Stimulated activated CD8-positive, alpha-beta memory T cell treated with anti-CD3 and anti-CD28 coated beads, Interleukin-15, amount 100 ng/mL, for 48 hours (primary cell): ENCODE measurements around the gene CHST3.
"Not testable (repeated sequence)": the region's sequence is repeated elsewhere in the genome, so short reads cannot be mapped to it uniquely, and the experiment has no call there.

ENCODE experiments used
- DNase-seq, 2 donors: peaks; one replicate each; pipeline ENCODE4 v3.0.0-alpha.2; 2020; ENCODE audit warnings: low read depth in 2 of 2

Gene CHST3

DNA sequence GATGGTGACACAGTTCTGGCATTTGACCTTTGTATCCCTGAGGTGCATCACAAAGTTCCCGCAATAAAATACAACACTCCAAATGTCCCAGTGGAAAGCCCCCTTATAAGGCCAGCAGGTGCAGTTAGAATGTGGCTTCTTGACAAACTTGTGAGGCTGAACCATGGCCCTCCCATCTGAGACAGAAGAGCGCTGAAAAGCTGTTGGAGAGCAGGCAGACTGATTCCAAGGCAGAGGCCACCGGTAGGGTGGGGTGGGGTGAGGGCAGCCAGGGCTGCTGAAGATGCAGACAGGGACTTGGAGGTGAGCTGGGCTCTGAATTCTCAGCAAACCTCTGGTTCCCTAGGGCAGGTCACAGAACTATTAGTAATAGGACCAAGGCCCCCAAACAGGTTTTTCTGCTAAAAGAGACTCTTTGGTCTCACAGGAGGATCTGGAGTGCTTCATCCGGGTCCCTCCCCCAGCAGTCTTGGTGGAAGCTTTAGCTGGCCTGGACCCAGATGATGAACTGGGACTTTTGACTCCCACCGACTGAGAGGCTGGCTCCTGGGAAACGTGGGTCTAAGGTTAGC, 15.6 kb upstream of the CHST3 start:
- no peak for DNase-seq

DNA sequence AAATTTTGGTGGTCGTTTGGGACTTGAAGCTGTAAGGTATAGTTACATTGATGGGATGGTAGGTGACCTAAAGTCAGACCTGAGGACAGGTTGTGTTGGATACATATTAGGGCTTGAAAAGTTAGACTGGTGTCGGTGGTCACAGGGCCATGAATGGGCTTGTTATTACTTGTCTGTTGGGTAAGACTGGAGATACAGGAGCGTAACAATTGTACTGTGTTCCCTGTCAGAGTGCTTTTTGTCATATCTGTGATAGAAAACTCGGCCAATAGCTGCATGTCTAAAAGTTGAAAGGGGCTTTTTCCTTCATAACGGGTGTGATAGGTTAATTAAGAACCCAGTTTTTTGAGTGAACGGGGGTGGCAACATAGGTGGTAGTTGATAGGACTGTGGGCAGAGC, 13.5 kb upstream of the CHST3 start:
- DNase-seq = no peak

DNA sequence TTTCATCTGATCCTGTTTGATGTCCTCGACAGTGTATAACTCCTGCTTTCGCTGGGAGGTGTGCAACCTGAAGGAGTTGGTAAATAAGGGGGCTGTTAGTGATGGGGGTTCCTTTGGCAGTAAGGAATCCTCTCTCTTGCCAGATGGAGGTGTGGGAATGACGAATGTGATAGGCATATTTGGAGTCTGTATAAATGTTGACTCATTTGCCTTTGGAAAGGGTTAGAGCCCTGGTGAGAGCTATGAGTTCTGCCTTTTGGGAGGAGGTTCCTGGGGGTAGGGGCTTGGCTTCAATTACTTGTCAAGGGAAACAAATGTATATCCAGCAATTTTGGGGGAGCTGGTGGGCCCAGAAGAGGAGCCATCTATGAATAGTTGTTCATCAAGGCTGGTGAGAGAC, 11.4 kb upstream of the CHST3 start:
- no peak for DNase-seq

DNA sequence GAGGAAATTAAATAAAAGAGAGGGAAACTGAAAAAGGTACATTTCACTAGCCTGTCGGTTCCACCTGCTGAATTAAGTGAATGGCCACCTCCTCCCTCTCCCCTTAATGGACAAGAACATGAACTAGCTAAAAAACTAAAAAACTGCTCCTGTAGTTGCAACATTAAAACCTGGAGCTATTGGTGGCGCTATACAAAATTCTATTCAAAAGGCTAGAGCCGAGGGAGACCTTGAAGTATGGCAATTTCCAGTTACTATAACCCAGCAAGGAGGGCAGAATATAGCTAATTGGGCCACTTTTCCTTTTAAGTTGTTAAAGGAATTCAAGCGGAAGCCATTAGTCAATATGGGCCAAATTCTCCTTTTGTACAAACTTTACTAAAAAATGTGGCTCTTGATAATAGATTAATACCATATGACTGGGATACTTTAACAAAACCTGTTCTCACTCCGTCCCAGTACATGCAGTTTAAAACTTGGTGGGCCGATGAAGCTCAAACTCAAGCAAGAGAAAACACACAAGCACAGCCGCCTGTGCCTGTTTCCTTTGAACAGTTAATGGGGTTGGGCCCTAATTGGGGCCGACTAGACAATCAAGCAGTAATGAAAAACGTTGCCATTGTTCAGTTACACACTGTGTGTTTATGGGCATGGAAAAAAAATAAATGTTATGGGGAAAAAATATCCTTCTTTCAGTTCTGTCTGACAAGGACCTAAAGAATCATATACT, 6.5 kb upstream of the CHST3 start:
- no peak for DNase-seq

DNA sequence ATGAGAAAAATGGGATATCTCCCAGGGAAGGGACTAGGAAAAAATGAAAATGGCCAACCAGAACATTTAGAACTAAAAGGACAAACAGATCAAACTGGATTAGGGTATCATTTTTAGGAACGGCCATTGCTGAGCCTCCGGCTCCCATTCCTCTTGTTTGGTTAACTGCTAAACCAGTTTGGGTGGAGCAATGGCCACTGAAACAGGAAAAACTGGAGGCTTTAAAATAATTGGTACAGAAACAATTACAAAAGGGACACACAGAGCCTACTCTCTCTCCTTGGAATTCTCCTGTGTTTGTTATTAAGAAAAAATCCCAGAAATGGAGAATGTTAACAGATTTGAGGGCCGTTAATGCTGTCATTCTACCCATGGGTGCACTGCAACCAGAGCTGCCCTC, 4.7 kb upstream of the CHST3 start:
- no peak for DNase-seq

DNA sequence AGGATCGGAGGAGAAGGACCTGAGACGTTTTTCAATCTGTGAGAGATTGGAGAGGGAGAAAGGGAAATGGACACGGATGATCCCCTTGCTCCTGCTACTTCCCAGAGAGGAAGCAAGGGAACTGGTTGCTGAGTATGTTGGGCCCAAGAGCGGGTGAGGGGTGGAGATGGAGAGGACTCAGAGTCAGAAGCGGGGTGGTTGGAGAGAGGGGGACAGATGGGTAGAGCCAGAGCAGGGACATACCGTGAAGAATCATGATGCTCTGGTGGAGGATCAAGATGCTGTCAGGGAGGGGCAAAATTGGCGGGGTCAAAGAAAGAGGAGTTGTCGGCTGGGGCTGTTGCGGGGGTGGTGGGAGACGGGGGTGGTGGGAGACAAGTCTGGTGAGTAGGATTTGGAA, 2.4 kb upstream of the CHST3 start:
- DNase-seq = no peak

DNA sequence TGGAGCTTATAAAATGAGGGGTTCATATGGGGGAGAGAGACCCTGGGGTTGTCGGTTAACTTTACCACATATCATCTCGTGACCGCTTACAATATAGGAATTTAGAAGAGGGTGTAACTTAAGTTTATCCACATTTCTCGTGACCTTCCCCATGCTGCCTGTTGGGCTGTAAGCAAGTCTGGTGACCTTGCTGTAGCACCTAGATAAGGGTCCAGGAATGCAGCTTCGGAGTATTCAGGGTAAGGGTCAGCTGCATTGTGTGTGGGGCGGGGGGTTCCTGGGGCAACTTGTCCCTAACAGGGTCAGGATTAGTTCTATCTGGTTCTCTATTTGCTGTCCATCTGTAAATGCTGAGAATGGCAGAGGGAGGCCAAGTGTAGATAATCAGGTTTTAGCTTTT, 1.3 kb upstream of the CHST3 start:
- no peak for DNase-seq

DNA sequence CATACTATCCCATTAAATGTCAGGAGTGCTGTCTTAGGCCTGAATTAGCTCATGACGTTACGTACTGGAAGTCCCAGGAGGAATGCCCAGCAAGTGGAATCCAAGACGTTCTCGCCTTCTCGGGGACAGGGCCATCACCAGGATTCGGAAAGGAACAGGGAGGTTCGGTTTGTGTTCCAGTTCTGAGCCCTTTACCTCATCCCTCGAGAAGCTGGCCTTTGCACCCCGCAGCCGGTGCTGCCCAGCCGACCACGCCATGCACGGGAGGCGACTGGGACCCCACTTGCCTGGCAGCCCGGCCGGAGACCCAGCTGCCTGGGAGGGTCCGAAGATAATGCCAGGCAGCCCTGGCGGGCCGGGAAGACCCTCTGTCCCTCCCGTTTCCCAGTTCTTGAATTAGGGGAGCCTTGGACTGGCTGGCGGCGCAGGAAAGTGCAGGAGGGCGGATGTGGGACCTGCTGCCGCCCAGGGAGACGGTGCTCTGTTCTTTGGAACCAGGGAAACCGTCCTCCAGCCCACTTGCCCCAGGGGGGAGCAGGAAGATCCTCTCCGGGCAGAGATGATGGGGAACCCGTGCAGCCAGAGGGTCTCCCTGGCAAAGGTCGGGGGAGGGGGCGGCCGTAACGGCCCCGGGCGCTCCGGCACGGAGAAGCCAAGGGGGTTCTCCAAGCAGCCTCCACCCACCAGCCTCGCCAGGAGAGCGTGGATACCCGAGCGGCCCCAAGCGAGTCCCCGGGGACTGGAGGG, 671 bp upstream of the CHST3 start:
- no peak for DNase-seq

DNA sequence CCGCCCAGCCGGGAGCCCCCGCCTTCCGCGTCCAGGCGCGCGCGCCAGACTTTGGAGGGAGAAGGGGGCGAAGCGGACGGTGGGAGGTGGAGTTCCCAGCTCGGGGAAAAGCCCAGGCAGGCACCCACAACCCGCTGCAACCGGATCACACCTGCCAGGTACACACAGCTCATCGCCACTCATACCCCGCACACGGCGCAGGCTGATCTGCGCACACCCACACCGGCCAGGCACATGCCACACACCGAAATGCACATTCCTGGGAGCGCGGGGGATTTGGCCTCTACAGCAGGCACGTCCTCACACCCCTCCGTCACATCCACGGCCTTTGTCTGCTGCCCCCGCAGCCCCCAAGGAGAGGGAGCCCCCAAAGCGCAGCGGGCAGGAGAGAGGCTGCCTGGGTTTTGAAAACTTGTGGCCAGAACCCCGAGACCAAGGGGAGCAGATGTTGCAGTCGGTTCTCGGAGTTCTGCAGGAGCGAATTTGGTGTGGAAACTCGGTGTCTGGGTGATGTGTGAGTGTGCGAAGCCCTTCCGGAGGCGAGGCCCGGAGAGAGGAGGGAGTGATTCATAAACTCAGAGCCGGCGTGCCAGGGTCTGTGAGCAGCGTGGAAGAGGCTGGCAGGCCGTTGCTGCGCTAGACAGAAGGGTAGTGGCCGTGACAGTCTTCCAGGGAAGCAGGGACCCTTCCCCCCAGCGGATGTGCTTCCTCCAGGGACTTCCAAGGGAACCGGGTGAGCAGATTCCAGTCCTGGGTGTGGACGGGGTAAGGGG, 734 bp downstream of the CHST3 start:
- DNase-seq = peak in 1 of 2 donors; percentile 32

DNA sequence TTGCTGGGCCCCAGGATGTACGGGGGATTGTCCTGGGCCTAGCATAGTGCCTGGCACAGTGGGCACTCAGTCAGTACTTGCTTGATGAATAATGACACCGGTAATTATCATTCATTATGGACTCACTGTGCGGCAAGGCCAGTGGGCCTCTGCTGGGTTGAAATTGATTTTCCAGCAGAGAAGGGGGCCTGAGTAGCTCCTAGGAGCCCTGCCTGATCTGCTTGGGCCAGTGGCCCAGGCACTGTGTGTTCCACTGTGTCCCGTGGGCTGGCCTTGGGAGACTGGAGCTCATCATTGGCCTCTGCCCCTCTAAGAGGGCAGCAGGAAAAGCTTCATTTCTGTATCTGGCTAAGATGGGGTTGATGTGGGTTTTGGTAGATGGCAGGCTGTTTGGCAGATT, 1.4 kb downstream of the CHST3 start:
- DNase-seq = no peak

DNA sequence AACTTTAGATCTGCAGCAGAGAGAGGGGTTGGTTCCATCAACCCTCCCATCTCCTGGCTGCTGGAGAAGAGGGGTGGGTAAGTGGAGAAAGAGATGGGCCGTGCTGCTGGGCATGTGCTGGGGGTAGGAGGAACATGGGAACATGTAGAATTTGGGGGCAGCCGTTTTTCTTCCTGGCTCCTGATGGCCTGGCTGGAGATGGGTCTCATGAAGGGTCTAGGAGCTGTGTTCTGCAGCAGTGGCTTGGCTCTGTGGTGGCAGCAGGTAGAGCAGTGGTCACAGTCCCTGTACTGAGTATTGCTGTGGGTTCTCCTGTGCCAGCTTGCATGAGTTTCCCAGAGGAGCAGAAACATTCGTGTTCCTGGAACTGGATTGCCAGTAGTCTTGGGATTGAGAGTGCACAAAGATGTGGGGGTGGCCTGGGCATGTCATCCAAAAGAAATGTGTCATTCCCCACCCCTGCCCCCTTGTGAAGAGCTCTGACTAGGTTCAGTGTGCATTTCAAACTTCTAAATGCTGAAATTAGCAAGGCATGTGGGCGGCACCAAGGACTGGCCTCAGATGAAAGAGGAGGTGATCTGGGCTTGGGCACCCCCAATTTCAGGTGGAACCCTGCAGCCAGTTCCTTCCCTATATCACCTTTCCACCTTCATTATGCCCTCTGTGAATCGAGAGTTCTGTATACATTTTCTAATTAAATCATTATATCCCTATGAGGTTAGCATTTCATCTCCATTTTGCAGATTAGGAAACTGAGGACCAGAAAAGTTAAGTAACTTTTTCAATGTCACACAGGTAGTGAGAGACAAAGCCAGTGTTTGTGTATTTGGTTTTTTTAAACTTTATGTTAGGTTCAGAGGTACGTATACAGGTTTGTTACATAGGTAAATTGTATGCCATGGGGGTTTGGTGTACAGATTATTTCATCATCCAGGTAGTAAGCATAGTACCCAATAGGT, 2.1 kb downstream of the CHST3 start:
- DNase-seq = no peak

DNA sequence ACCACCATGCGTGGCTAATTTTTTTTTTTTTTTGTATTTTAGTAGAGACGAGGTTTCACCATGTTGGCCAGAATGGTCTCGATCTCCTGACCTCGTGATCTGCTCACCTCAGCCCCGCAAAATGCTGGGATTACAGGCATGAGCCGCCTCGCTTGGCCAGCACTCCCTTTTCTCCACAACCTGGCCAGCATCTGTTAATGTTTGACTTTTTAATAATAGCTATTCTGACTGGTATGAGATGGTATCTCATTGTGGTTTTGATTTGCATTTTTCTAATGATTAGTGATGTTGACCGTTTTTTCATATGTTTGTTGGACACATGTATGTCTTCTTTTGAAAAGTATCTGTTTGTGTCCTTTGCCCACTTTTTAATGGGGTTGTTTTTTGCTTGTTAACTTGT, 3.8 kb downstream of the CHST3 start:
- not testable (repeated sequence) for DNase-seq

DNA sequence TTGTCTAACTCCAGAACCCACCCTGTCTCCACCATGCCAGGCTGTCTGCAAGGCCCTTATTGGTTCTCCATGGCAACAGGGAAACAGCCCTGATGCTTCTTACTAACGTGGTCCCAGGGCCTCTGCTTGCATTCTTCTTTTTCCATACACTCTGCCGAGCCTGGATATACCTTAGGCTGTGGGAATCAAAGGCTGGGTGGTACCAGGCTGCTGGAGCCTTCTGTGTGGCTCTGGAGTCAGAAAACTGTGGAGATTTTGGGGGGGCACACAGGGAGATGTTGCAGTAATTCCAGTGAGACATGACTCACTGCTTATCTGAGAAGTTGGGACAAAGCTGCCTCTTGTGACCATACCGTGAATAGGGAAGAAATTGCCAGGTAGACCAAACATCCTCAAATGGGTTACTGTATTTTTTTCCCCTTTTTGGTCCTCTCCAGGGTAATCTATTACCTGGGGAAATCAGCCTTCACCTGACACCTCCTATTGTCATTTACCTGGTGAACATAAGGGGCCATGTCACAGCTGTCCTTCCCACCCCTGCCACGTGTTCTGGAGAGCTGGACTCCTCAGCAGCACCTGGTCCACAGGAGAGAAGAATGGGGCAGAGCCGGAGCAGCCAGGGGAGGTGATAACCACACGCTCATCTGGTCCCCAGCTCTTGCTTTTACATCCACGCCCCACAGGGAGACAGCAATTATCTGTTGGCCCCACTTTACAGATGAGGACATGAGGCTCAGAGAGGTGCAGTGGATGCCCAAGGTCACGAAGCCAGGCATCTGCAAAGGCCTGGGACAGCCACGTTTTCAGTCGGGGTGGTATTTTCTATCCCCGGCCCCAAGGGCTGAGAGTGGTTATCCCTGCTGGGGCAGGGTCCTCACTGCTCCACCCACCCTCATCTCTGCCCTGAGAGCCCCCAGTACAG, 4.6 kb downstream of the CHST3 start:
- DNase-seq = no peak

DNA sequence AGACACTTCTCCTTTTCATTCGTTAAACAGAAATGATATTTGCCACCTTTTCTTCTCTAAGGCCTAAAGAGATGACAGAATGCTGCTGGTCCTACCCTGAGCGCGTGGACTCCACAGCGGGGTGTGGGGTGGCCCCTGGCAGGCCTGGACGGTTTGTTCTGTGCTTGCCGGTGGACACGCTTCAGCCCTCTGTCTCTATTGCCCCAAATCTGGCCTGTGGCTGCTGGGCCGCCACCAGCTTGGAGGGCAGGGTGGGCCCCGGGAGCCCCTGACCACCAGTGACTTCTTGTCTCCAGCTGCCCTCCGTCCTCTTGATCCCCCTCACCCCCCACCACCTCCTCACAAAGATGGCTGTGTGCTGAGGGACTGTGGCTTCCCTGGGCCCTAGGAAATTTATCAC, 5.7 kb downstream of the CHST3 start:
- no peak for DNase-seq

DNA sequence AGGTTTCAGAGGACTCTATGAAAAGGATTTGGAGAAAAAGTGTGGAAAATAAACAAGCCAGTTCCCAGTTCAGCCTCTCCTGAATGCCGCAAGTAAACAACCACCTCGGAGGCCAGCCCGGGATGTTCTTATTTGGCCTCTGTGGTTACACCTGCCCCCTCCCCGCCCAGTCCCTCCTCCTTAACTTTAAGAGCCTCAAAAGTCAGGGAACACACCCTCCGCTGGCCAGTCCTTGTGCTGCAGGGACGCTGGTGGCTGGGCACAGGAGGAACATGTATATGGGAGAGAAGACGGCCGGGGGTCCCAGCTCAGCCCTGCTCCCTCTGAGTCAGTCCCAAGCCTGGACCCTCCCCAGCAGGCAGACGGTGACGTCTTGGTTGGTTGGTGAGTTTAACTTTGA, 6.1 kb downstream of the CHST3 start:
- DNase-seq = no peak

DNA sequence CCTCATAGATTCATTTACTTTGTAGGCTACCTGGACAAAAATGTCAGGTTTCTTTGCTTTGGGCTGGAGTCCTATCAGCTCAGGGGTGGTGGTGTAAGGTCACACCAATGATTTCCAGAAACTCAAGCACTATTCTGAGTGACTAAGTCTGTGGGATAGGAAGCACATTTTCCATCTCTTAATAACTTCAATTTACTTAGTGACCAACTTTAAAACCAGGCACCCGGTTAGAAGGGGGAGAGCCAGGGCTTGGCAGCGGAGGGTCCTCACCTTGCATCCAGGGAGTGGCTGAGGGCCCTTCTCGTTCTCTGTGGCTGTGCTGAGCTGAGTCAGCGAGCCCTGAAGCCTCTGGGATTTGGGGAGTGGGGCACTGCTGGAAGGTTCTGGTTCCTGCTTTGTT, 6.7 kb downstream of the CHST3 start:
- DNase-seq = no peak

DNA sequence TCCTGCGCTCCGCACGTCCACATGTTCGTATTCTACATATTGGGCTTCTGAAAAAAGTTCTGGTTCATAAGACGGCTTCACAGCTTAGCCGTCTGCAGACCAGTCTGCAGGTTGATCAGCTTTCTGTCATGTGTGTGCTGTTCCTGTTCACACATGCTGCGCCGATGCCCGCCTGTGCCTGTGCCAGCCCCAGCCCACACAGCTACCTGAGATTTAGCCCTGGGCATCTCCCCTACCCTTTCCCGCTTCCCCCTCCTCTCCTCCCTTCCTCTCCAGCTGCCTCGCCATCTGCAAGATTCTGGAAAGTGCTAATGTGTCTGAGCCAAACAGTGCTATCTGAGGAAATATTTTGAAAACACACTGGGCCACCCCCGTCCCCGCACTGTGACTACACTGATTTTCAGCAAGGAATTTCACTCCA, 7.1 kb downstream of the CHST3 start:
- no peak for DNase-seq

DNA sequence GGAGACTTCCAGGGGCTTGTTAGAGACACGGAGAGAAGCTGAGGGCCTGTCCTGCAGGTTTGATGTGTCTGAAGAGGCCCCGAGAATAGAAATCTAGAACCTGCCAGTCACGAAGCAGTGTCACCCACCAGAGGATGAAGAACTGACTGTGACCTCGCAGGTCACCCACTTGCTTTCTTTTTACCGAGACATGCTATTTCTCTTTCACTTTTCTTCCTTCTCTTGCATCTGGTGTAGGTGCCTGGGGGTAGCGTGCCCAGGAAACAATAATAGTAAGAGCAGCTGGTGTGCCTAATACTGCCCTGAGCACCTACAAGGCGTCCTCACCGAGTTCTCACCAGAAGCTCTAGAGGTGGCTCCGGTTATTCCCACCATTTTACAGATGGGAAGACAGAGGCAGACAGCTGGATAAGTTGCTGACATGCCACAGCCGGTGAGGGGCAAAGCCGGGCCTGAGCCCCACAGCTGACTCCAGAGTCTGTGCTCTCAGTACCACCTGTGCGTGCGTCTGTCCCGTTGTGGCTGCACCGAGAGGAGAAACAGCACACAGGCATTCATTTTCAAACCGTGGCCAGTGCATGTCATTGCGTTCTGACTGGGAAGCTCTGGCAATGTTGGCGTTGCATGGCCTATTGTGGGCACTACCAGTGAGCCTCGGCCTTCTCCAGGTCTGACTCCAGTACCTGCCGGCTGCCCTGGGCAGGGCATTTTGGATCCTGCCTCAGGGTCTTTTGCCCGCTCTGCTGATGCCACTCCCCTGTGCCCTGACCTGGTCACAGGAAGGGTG, 7.8 kb downstream of the CHST3 start:
- DNase-seq = no peak
